Measurements from ENCODE around the gene ANTXR2.

ANTXR2 gene

GRCh38 chr4:79983431-79983830 is 89.6 kb downstream of the ANTXR2 start:
- no peak for DNase-seq (ENCODE audit: low spot score)

GRCh38 chr4:79982601-79983322 is 90.3 kb downstream of the ANTXR2 start:
- no peak for DNase-seq (ENCODE audit: low spot score)

GRCh38 chr4:79980448-79980847 is 92.6 kb downstream of the ANTXR2 start:
- DNase-seq (ENCODE audit: low spot score), result no peak

GRCh38 chr4:79979785-79980437 is 93.1 kb downstream of the ANTXR2 start:
- DNase-seq (ENCODE audit: low spot score), result no peak

- no peak for DNase-seq (ENCODE audit: low spot score)
These were observed 95.7 kb downstream of the ANTXR2 start for GRCh38 chr4:79977131-79977840.

- no peak for DNase-seq (ENCODE audit: low spot score)
These were observed 108.4 kb downstream of the ANTXR2 start for GRCh38 chr4:79964400-79965211.

- no peak for DNase-seq (ENCODE audit: low spot score)
These were observed 109.0 kb downstream of the ANTXR2 start for GRCh38 chr4:79964020-79964399.

- no peak for DNase-seq (ENCODE audit: low spot score)
These were observed 113.4 kb downstream of the ANTXR2 start for GRCh38 chr4:79959652-79960051.

GRCh38 chr4:79958466-79959264 is 114.4 kb downstream of the ANTXR2 start:
- no peak for DNase-seq (ENCODE audit: low spot score)

- DNase-seq (ENCODE audit: low spot score), result no peak
These were observed 123.9 kb downstream of the ANTXR2 start for GRCh38 chr4:79949178-79949577.

- no peak for DNase-seq (ENCODE audit: low spot score)
These were observed 124.3 kb downstream of the ANTXR2 start for GRCh38 chr4:79948739-79949138.

- DNase-seq (ENCODE audit: low spot score), result no peak
These were observed 124.8 kb downstream of the ANTXR2 start for GRCh38 chr4:79948261-79948660.

GRCh38 chr4:79947386-79947785 is 125.6 kb downstream of the ANTXR2 start:
- no peak for DNase-seq (ENCODE audit: low spot score)

GRCh38 chr4:79935274-79935673 is 137.8 kb downstream of the ANTXR2 start:
- DNase-seq (ENCODE audit: low spot score), result no peak

- no peak for DNase-seq (ENCODE audit: low spot score)
These were observed 138.4 kb downstream of the ANTXR2 start for GRCh38 chr4:79934660-79935059.

GRCh38 chr4:79927931-79928330 is 145.1 kb downstream of the ANTXR2 start:
- DNase-seq (ENCODE audit: low spot score), result no peak

GRCh38 chr4:79923281-79923680 is 149.7 kb downstream of the ANTXR2 start:
- DNase-seq (ENCODE audit: low spot score), result no peak

GRCh38 chr4:79922011-79922410 is 151.0 kb downstream of the ANTXR2 start:
- DNase-seq (ENCODE audit: low spot score), result no peak

- no peak for DNase-seq (ENCODE audit: low spot score)
These were observed 152.7 kb downstream of the ANTXR2 start for GRCh38 chr4:79920163-79920853.

GRCh38 chr4:79918292-79918691 is 154.7 kb downstream of the ANTXR2 start:
- DNase-seq (ENCODE audit: low spot score), result no peak

GRCh38 chr4:79917246-79917645 is 155.8 kb downstream of the ANTXR2 start:
- peak; percentile 9 for DNase-seq (ENCODE audit: low spot score)
